GM12864 (cell line): ENCODE measurements around the gene SGO1.
A peak's percentile ranks its signal among the peaks of the same experiment; 100 is the strongest.

Experiments
- DNase-seq: peaks from one replicate; pipeline ENCODE4 v3.0.0-alpha.2; 2011; ENCODE audit warnings: low read depth
- H3K4me3 ChIP-seq: 2 replicates; pipeline ENCODE4 v1.5.1; 2011; ENCODE audit warnings: mild to moderate bottlenecking, low read depth, low read length, control low read depth
- CTCF ChIP-seq: IDR thresholded peaks from 2 replicates; pipeline ENCODE4 v1.5.1; 2011; ENCODE audit warnings: low read depth, mild to moderate bottlenecking, moderate library complexity, low read length, control low read depth, inconsistent platforms; ENCODE audit errors: missing control alignments

SGO1 gene

DNA sequence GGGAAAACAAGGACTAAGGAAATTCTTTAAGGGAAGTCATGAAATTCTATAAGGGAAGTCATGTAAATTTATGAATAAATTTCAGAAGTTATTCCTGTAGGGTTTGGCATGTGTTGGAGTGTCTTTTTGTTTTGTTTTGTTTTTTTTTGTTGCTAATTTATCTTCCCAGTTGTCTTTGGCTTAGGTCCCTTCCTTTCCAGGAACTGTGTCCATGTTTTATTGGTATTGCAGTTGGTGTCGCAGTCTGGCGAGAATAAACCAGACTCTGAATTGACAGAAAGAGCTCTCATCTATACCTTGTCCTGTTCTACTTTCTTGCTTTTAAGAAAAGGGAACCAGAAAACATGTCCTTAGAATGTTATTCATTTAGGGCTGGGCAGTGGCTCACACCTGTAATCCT, 57.6 kb downstream of the SGO1 start:
- no peak for DNase-seq
- no peak for TF ChIP-seq CTCF
- no peak overlapping the region for H3K4me3 ChIP-seq

DNA sequence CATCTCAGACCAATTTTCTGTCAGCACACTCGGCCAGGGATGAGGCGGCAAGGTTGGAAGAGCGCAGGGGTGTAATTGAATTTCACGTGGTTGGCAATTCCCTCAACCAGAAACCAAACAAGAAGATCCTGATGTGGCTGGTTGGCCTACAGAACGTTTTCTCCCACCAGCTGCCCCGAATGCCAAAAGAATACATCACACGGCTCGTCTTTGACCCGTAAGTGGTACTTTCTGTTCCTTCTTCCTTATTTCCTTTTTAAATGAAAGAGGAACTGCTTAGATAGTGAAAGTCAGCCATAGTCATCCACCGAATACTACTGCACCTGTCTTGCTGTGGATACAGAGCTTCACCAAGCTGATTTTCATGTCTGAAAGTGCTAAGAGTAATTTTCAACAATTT, 60.1 kb downstream of the SGO1 start:
- peak overlapping the region; percentile 27 for H3K4me3 ChIP-seq
- DNase-seq: peak; percentile 75
- TF ChIP-seq CTCF: no peak

GRCh38 chr3:20125289-20125688, 60.7 kb downstream of the SGO1 start:
- H3K4me3 ChIP-seq: no peak overlapping the region
- DNase-seq: no peak
- no peak for TF ChIP-seq CTCF

DNA sequence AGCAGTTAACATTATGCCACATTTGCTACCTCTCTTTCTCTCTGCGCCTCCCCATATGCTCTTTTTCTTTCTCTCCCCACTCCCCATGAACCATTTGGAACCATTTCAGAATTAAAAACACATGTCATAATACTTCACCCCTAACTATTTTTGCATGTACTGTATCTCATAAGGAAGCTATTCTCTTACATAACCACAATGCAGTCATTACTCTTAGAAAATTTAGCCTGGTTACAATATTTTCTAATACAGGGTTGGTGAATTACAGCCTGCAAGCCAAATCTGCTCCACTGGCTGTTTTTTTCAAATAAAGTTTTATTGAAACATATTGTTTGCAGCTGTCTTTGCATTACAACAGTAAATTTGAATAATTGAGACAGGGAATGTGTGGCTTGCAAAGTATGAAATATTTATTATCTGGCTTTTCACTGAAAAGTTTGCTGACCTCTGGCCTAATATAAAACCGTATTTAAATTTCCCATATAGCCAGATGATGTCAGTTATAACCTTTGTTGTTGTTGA, 62.8 kb downstream of the SGO1 start:
- DNase-seq: no peak
- no peak overlapping the region for H3K4me3 ChIP-seq
- no peak for TF ChIP-seq CTCF

DNA sequence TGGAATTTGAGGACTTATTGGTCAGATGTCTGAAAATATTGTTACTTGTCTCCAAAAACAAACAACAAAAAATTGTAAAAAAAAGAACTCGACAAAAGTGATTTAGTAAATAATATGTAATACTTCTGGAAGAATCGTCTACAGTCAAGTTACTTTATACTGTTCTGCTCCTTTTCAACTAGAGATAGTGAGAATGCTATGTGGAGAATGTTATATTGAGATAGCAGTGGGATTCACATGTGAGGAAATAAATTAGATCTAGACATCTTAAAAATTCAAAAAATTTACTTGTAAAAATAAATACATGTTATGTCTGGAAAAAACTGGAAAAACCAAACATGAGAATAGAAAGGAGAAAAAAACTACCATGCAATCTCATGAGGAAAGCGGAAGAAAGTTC, 64.9 kb downstream of the SGO1 start:
- no peak overlapping the region for H3K4me3 ChIP-seq
- no peak for DNase-seq
- no peak for TF ChIP-seq CTCF
